K562 (cell line): Measurements from ENCODE around the gene PRXL2B. TPM values are rescaled to one million over a fixed set of nuclear protein-coding genes. Genes with fewer than 3 reads are reported as not detected.
A peak's percentile ranks its signal among the peaks of the same experiment; 100 is the strongest.

Source experiments
- BHLHE40 ChIP-seq: IDR thresholded peaks from 2 replicates; pipeline ENCODE4 v1.6.1; 2011; ENCODE audit warnings: low read length, improper control_type of control experiment
- CBX8 ChIP-seq: fragments of 200-600 bp; sonication (generic); IDR thresholded peaks from 2 replicates; pipeline ENCODE4 v1.6.1; 2012; ENCODE audit warnings: borderline replicate concordance, mixed run types, low read depth, mild to moderate bottlenecking, moderate library complexity, mixed read lengths, low read length, control low read depth, inconsistent platforms; ENCODE audit not compliant: poor library complexity, severe bottlenecking; ENCODE audit errors: extremely low read depth
- COPS2 ChIP-seq: fragments of 450-650 bp; conservative IDR thresholded peaks from 2 replicates; pipeline ENCODE4 v1.6.1; 2016; ENCODE audit warnings: mild to moderate bottlenecking, moderate library complexity
- CREM ChIP-seq: IDR thresholded peaks from 2 replicates; pipeline ENCODE4 v1.6.1; 2014; ENCODE audit warnings: antibody characterized with exemption, low read depth
- EZH2 ChIP-seq: IDR thresholded peaks from 2 replicates; pipeline ENCODE4 v1.6.1; 2012; ENCODE audit warnings: low read depth, mild to moderate bottlenecking, inconsistent platforms, low read length, borderline replicate concordance
- HDAC2 ChIP-seq: fragments of 450-650 bp; IDR thresholded peaks from 2 replicates; pipeline ENCODE4 v1.6.1; 2016; ENCODE audit warnings: mild to moderate bottlenecking
- HLTF ChIP-seq: fragments of 450-650 bp; IDR thresholded peaks from 2 replicates; pipeline ENCODE4 v1.6.1; 2016
- HNRNPLL ChIP-seq: fragments of 200-400 bp; formaldehyde crosslinking; IDR thresholded peaks from 2 replicates; pipeline ENCODE4 v1.6.1; 2017; ENCODE audit warnings: low read length, low read depth, mild to moderate bottlenecking; ENCODE audit not compliant: poor library complexity, severe bottlenecking
- HNRNPUL1 ChIP-seq: fragments of 200-400 bp; formaldehyde crosslinking; IDR thresholded peaks from 2 replicates; pipeline ENCODE4 v1.6.1; 2017; ENCODE audit warnings: low read length
- ILF3 ChIP-seq: fragments of 450-650 bp; IDR thresholded peaks from 2 replicates; pipeline ENCODE4 v1.6.1; 2018; ENCODE audit warnings: antibody characterized with exemption, mild to moderate bottlenecking, moderate library complexity, borderline replicate concordance
- KAT7 ChIP-seq: sonication (generic); formaldehyde crosslinking; IDR thresholded peaks from 2 replicates; pipeline ENCODE4 v1.8.0; 2022; ENCODE audit warnings: missing genetic modification reagents, mild to moderate bottlenecking, borderline replicate concordance
- KDM1A ChIP-seq, 2 experiments: fragments of 450-650 bp; IDR thresholded peaks; 2 replicates each; pipeline ENCODE4 v1.6.1; 2016; ENCODE audit warnings: mild to moderate bottlenecking in 2 of 2
- MAFK ChIP-seq: IDR thresholded peaks from 2 replicates; pipeline ENCODE4 v1.6.1; 2011; ENCODE audit warnings: low read length, improper control_type of control experiment
- NFIC ChIP-seq: fragments of 450-650 bp; IDR thresholded peaks from 2 replicates; pipeline ENCODE4 v1.6.1; 2017; ENCODE audit warnings: mild to moderate bottlenecking, inconsistent platforms
- PHB2 ChIP-seq: fragments of 450-650 bp; IDR thresholded peaks from 2 replicates; pipeline ENCODE4 v1.6.1; 2017; ENCODE audit warnings: low read depth
- POLR2AphosphoS5 ChIP-seq: IDR thresholded peaks from 2 replicates; pipeline ENCODE4 v1.6.1; 2011; ENCODE audit warnings: mild to moderate bottlenecking, low read depth, low read length, moderate library complexity; ENCODE audit not compliant: control insufficient read depth, insufficient read depth
- PURB ChIP-seq: sonication (generic); formaldehyde crosslinking; IDR thresholded peaks from 2 replicates; pipeline ENCODE4 v1.9.0; 2021; ENCODE audit warnings: low read depth, mild to moderate bottlenecking, missing genetic modification reagents
- SETDB1 ChIP-seq: IDR thresholded peaks from one replicate; pipeline ENCODE4 v1.6.1; 2012; ENCODE audit warnings: low read length, control low read depth, inconsistent platforms
- SIRT6 ChIP-seq: IDR thresholded peaks from one replicate; pipeline ENCODE4 v1.6.1; 2012; ENCODE audit warnings: low read depth, mild to moderate bottlenecking, control low read depth, inconsistent platforms, low read length, moderate library complexity
- SNIP1 ChIP-seq: fragments of 450-650 bp; IDR thresholded peaks from 2 replicates; pipeline ENCODE4 v1.7.1; 2017; ENCODE audit warnings: low read depth, mild to moderate bottlenecking
- SOX6 ChIP-seq: fragments of 450-650 bp; IDR thresholded peaks from 2 replicates; pipeline ENCODE4 v1.6.1; 2014; ENCODE audit warnings: mild to moderate bottlenecking
- ZNF146 ChIP-seq: IDR thresholded peaks from one replicate; pipeline ENCODE4 v1.6.1; 2018; ENCODE audit warnings: missing compliant biosample characterization; ENCODE audit not compliant: unreplicated experiment
- ZNF184 ChIP-seq: sonication (generic); formaldehyde crosslinking; IDR thresholded peaks from 2 replicates; pipeline ENCODE4 v1.5.0; 2020; ENCODE audit warnings: missing genetic modification reagents
- ZNF75A ChIP-seq: fragments of 450-650 bp; formaldehyde crosslinking; IDR thresholded peaks from 2 replicates; pipeline ENCODE4 v1.4.0; 2020; ENCODE audit warnings: mild to moderate bottlenecking
- polyA plus RNA-seq, 8 experiments: library from polyadenylated mRNA; depleted of rRNA in 4 of 8; stranded (reverse) in 5 of 8; unstranded in 3 of 8; fragments of >200 nt; fragmentation: Nextera tagmentation in 2 of 8; fragmentation: Illumina TruSeq in 1 of 8; extraction: Ambion mirVana in 2 of 8; extraction: Trizol in 1 of 8; gene quantifications; 2 replicates each; pipeline versions ENCODE4 v1.2.1 to v1.2.3, GENCODE V29; 2011 to 2014; ENCODE audit warnings: inconsistent platforms in 1 of 8, missing spikeins in 1 of 8
- total RNA-seq, 7 experiments: library from RNA; depleted of rRNA in 6 of 7; stranded (reverse); fragments of >200 nt in 6 of 7; fragmentation: Illumina TruSeq in 2 of 7; extraction: Trizol in 2 of 7; gene quantifications; 2 replicates each; pipeline versions ENCODE4 v1.2.1 to v1.2.3, GENCODE V29; 2011 to 2021; ENCODE audit warnings: low replicate concordance in 1 of 7
- TF ChIP-seq, protein P1 (sequence below): fragments of 250-450 bp; sonication (Bioruptor Pico); IDR thresholded peaks from 2 replicates; pipeline ENCODE4 v1.6.1; 2021; ENCODE audit warnings: mild to moderate bottlenecking
- TF ChIP-seq, protein P2 (sequence below): fragments of 450-650 bp; IDR thresholded peaks from 2 replicates; pipeline ENCODE4 v1.6.1; 2016; ENCODE audit warnings: missing biosample characterization, missing genetic modification characterization
- TF ChIP-seq, protein P3 (sequence below), 2 experiments: IDR thresholded peaks in 1 of 2; conservative IDR thresholded peaks in 1 of 2; 2 replicates each; pipeline ENCODE4 v1.6.1; 2016; ENCODE audit warnings: low read depth in 2 of 2, mild to moderate bottlenecking in 1 of 2, missing compliant biosample characterization in 1 of 2, missing genetic modification characterization in 1 of 2, moderate library complexity in 1 of 2

The PRXL2B gene
- total and polyA plus RNA-seq, 9 of the 15 experiments (the other 6 are each of a cell fraction or from before 2014, with no cell fraction given): 0.99 to 25.3 (median 11.8) TPM

DNA sequence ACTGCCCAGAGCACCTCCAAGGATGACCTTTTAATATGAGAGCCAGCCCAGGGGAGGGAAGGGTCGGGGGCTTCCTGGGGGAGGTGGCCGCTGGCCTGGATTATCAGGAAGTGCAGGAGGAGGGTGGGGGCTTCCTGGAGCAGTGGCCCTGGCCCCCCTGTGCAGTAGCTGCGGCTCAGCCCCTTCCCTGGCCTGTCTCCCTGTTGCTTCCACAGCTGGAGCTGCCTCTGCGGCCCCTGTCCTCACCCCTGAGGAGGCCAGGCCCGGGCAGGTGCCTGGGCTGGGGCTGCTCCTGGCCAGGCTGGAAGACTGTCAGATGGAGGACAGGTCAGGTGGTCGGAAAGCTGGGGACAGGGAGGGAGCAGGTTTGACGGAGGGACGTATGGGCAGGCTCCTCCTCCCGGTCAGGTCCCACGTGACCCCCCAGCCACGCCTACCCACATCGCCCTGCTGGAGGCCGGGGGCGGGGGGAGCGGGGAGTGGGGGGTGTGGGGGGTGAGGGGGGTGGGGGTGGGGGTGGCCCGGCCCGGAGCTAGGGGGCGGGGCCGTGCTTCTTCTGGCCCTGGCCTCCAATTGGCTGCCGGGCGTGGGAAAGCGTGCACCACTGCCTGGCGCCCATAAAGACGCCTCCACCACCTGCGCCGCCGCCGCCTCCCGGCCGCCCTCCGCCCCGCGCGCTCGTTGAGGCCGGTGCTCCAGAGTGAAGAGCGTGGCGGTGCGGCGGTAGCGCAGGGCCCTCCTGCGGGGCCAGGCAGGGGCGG, 40.6 kb upstream of the PRXL2B start (continued):
- TF ChIP-seq MAFK (no peak), ILF3 (no peak; the same call in 1 of the 2 replicates), PHB2 (no peak), SNIP1 (no peak), BHLHE40 (peak; percentile 13; the same call in 1 of the 2 replicates), SETDB1 (no peak), KDM1A (IDR thresholded peaks at IDR 0.05) (no peak), NFIC (0 out of 2 replicates have a peak, but pooled peaks have one; percentile 24), COPS2 (no peak), SOX6 (no peak), CBX8 (no peak), HNRNPUL1 (no peak), ZNF184 (no peak), SIRT6 (no peak), POLR2AphosphoS5 (peak; percentile 42; the same call in 1 of the 2 replicates), CREM (peak; percentile 63), ZNF146 (no peak), HDAC2 (no peak), EZH2 (no peak), PURB (CRISPR knock-in tag) (no peak), HLTF (no peak), HNRNPLL (peak; percentile 96), KAT7 (CRISPR knock-in tag) (peak; percentile 32; the same call in 1 of the 2 replicates), ZNF75A (CRISPR knock-in tag) (no peak)
- TF ChIP-seq, protein P1, sequence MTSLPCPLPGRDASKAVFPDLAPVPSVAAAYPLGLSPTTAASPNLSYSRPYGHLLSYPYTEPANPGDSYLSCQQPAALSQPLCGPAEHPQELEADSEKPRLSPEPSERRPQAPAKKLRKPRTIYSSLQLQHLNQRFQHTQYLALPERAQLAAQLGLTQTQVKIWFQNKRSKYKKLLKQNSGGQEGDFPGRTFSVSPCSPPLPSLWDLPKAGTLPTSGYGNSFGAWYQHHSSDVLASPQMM (CRISPR knock-in tag): no peak
- TF ChIP-seq, protein P2, sequence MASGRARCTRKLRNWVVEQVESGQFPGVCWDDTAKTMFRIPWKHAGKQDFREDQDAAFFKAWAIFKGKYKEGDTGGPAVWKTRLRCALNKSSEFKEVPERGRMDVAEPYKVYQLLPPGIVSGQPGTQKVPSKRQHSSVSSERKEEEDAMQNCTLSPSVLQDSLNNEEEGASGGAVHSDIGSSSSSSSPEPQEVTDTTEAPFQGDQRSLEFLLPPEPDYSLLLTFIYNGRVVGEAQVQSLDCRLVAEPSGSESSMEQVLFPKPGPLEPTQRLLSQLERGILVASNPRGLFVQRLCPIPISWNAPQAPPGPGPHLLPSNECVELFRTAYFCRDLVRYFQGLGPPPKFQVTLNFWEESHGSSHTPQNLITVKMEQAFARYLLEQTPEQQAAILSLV (tag): no peak
- TF ChIP-seq, protein P3, sequence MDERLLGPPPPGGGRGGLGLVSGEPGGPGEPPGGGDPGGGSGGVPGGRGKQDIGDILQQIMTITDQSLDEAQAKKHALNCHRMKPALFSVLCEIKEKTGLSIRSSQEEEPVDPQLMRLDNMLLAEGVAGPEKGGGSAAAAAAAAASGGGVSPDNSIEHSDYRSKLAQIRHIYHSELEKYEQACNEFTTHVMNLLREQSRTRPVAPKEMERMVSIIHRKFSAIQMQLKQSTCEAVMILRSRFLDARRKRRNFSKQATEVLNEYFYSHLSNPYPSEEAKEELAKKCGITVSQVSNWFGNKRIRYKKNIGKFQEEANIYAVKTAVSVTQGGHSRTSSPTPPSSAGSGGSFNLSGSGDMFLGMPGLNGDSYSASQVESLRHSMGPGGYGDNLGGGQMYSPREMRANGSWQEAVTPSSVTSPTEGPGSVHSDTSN (CRISPR knock-in tag; IDR thresholded peaks at IDR 0.05; ENCODE audit: low read depth): 0 out of 2 replicates have a peak, but pooled peaks have one; percentile 4
- TF ChIP-seq, protein P3 (tag; conservative IDR thresholded peaks at IDR 0.05; ENCODE audit: low read depth): no peak
